Tibial artery (tissue), 4 donors: ENCODE measurements around the gene CDK5RAP3.
"Not testable (repeated sequence)": the region's sequence is repeated elsewhere in the genome, so short reads cannot be mapped to it uniquely, and the experiment has no call there.

ENCODE experiments used
- DNase-seq, 2 donors: peaks; one replicate each; pipeline ENCODE4 v3.0.0-alpha.2; 2019
- H3K27ac ChIP-seq, 2 donors: fragments of 200-600 bp; sonication (generic) in 1 of 2; 1 replicate in 1 of 2; 2 replicates in 1 of 2; pipeline ENCODE4 v1.5.1; 2018 to 2019; ENCODE audit warnings: mild to moderate bottlenecking in 1 of 2
- H3K27me3 ChIP-seq, 2 donors: fragments of 200-600 bp; sonication (generic) in 1 of 2; one replicate each; pipeline versions ENCODE4 v1.5.1 to v1.6.0; 2016 to 2019
- H3K36me3 ChIP-seq, 3 donors: fragments of 200-600 bp; sonication (generic) in 2 of 3; one replicate each; pipeline ENCODE4 v1.5.1; 2016 to 2019; ENCODE audit warnings: mild to moderate bottlenecking in 2 of 3
- H3K4me1 ChIP-seq, 4 donors: fragments of 200-600 bp; sonication (generic) in 2 of 4; 1 replicate in 3 of 4; 2 replicates in 1 of 4; pipeline ENCODE4 v1.5.1; 2016 to 2019
- H3K4me3 ChIP-seq, 2 donors: fragments of 200-600 bp; sonication (generic) in 1 of 2; 1 replicate in 1 of 2; 2 replicates in 1 of 2; pipeline ENCODE4 v1.5.1; 2018 to 2019; ENCODE audit warnings: mild to moderate bottlenecking in 2 of 2
- H3K9me3 ChIP-seq, 3 donors: fragments of 200-600 bp; sonication (generic) in 1 of 3; one replicate each; pipeline ENCODE4 v1.5.1; 2016 to 2019
- CTCF ChIP-seq, 2 experiments: fragments of 200-600 bp in 1 of 2; fragments of 450-650 bp in 1 of 2; IDR thresholded peaks; one replicate each; pipeline ENCODE4 v1.5.1; 2017 to 2019; ENCODE audit warnings: antibody characterized with exemption in 2 of 2, mild to moderate bottlenecking in 1 of 2, moderate library complexity in 1 of 2
- intact Hi-C: fragments of 100-400 bp; cut with DNase I; formaldehyde crosslinking; loops from one replicate; pipeline ENCODE4 v1.15.0; 2023; ENCODE audit warnings: low total_unique reads

The CDK5RAP3 gene

GRCh38 chr17:47982091-47982617 is 11.2 kb downstream of the CDK5RAP3 start:
- Histone ChIP-seq H3K4me1 (no peaks in the 10 kb centered on the region), H3K27ac (no peak overlapping the region), H3K9me3 (no peaks in the 10 kb centered on the region), H3K36me3 (peaks cover 50 to 80% (median 59%) of the 10 kb centered on the region in 3 donors), H3K4me3 (no peak overlapping the region), H3K27me3 (no peaks in the 10 kb centered on the region)
- intact Hi-C loops = no loop called here
- DNase-seq = no peak
- no peak for TF ChIP-seq CTCF (IDR thresholded peaks at IDR 0.05)

- intact Hi-C loops = no loop called here
- no peak for DNase-seq
- H3K4me3 ChIP-seq = no peak overlapping the region
- H3K36me3 ChIP-seq = peaks cover 43 to 74% (median 52%) of the 10 kb centered on the region in 3 donors
- H3K27ac ChIP-seq = no peak overlapping the region
- no peaks in the 10 kb centered on the region for H3K27me3 ChIP-seq
- no peak for TF ChIP-seq CTCF (IDR thresholded peaks at IDR 0.05)
- no peaks in the 10 kb centered on the region for H3K4me1 ChIP-seq
- no peaks in the 10 kb centered on the region for H3K9me3 ChIP-seq
Observed at GRCh38 chr17:47982645-47983390, 11.9 kb downstream of the CDK5RAP3 start.

- Histone ChIP-seq H3K4me1 (no peaks in the 10 kb centered on the region), H3K27ac (no peak overlapping the region), H3K9me3 (no peaks in the 10 kb centered on the region), H3K4me3 (no peak overlapping the region), H3K27me3 (no peaks in the 10 kb centered on the region), H3K36me3 (peaks cover 37 to 65% (median 44%) of the 10 kb centered on the region in 3 donors)
- intact Hi-C loops = no loop called here
- DNase-seq = no peak
- no peak for TF ChIP-seq CTCF (IDR thresholded peaks at IDR 0.05)
Observed at GRCh38 chr17:47983492-47984223, 12.7 kb downstream of the CDK5RAP3 start.

GRCh38 chr17:47986520-47986919 is 15.6 kb downstream of the CDK5RAP3 start:
- no peak for DNase-seq
- H3K4me1 ChIP-seq = no peaks in the 10 kb centered on the region
- no peak overlapping the region for H3K27ac ChIP-seq
- peaks cover 0 to 4% of the 10 kb centered on the region in 2 donors for H3K27me3 ChIP-seq
- no peaks in the 10 kb centered on the region for H3K9me3 ChIP-seq
- H3K36me3 ChIP-seq = peaks cover 13 to 37% (median 15%) of the 10 kb centered on the region in 3 donors
- no peak overlapping the region for H3K4me3 ChIP-seq
- no peak for TF ChIP-seq CTCF (IDR thresholded peaks at IDR 0.05)
- intact Hi-C loops = no loop called here

- DNase-seq = no peak
- Histone ChIP-seq H3K9me3 (no peaks in the 10 kb centered on the region), H3K4me3 (no peak overlapping the region), H3K36me3 (peaks cover 5 to 28% (median 7%) of the 10 kb centered on the region in 3 donors), H3K27me3 (peaks cover 0 to 9% of the 10 kb centered on the region in 2 donors), H3K27ac (no peak overlapping the region), H3K4me1 (no peaks in the 10 kb centered on the region)
- intact Hi-C loops = no loop called here
- TF ChIP-seq CTCF (IDR thresholded peaks at IDR 0.05) = no peak
Observed at GRCh38 chr17:47987240-47987835, 16.4 kb downstream of the CDK5RAP3 start.

- H3K4me3 ChIP-seq, H3K9me3 ChIP-seq, intact Hi-C loops, H3K4me1 ChIP-seq, DNase-seq, H3K27ac ChIP-seq: not testable (repeated sequence)
- H3K27me3 ChIP-seq = peaks cover 0 to 11% of the 10 kb centered on the region in 2 donors
- peaks cover 0 to 17% (median 0%) of the 10 kb centered on the region in 3 donors for H3K36me3 ChIP-seq
Observed at GRCh38 chr17:47988445-47988844, 17.5 kb downstream of the CDK5RAP3 start.
